NCI-H2196 treated with DMSO at 0.1 percent for 48 hours (cell line): ENCODE data around the gene KANSL3.

ENCODE experiments used
- DNase-seq: peaks from one replicate; lab custom pipeline; 2025; ENCODE audit not compliant: unreplicated experiment; lab: John Stamatoyannopoulos, UW

Gene KANSL3

GRCh38 chr2:96608469-96609455 lies 29.4 kb downstream of the KANSL3 start:
- no peak for DNase-seq

DNA sequence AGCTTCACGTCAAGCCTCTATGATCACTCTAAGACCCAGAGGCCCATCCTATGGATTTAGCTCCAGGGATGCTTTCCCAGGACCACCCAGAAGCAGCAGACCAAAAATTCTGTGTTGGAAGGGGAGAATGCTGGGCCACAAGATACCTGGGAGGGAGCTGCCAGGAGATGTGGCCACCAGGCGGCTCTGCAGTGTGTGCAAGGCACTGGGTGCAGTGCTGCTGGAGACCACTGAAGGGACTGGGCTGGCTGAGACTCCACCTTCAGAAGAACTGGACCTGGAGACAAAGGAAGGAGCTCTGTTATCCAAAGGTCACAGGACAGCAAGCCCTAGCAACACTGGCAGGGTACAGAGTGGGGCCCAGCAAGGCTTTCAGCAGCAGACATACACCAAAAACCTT lies 34.0 kb downstream of the KANSL3 start:
- DNase-seq = no peak

GRCh38 chr2:96602330-96602823 lies 35.7 kb downstream of the KANSL3 start:
- DNase-seq = no peak

DNA sequence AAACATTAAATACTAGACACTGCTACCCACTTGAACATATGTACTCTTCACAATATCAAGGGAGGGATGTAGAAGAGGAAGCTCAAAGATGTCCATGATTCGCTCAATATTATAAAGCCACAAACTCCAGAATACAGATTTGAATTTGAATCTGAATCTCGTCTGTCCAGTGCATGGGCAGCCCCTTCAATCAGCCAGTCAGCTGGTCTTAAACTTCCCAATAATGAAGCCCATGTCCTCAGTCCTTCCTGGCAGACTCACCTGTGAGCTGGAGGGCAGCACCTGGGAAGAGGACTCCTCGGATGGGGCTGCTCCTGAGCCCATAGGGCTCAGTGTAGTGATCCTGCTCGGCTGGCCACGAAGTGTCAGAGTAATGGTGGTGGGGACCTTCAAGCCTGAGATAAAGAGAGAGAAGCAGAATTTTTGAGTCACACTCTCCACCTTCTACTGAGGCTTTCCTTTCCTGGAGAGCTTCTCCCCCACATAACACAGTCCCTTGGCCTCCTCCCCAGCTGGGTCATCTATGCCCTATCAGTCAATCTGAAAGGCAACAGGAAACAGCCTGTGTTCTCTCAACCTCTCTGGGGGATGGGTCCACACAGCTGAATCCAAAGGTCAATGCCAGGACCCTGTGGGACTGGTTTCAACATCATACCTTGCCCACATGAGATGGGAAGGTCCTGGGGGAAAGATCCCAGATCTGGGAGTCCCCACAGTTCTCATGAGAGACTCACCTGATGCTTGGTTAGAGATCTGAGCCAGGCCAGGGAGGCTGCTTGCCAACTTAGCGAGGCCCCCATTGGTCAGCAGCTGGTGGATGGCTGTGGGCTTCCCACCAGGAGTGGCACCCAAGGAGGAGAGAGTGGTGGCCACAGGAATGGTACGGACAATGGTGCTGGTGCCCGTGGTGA lies 36.5 kb downstream of the KANSL3 start:
- no peak for DNase-seq

GRCh38 chr2:96599941-96600340 lies 38.2 kb downstream of the KANSL3 start:
- no peak for DNase-seq

- no peak for DNase-seq
These were observed 41.5 kb downstream of the KANSL3 start for GRCh38 chr2:96596596-96596995.

GRCh38 chr2:96594691-96595152 lies 43.4 kb downstream of the KANSL3 start:
- no peak for DNase-seq

DNA sequence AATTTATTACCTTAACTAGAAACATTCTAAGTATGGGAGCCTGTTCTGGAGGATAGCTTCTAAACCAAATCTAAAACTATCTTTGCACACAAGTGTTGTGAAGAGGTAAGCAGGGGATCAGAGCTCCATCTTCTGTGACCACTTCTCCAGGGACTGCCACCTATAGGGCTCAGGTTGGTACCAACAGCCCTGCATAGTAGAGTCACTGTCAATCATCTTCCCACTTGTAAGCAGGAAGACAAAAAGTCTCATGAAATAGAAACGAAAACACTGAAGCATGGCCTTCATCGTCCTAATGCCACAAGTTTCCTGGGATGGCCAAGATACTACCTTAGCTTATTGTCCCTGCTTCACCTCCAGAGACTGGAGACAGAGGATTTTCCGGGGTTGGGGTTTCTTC lies 43.8 kb downstream of the KANSL3 start:
- no peak for DNase-seq

- DNase-seq = no peak
These were observed 46.6 kb downstream of the KANSL3 start for GRCh38 chr2:96591494-96591893.

DNA sequence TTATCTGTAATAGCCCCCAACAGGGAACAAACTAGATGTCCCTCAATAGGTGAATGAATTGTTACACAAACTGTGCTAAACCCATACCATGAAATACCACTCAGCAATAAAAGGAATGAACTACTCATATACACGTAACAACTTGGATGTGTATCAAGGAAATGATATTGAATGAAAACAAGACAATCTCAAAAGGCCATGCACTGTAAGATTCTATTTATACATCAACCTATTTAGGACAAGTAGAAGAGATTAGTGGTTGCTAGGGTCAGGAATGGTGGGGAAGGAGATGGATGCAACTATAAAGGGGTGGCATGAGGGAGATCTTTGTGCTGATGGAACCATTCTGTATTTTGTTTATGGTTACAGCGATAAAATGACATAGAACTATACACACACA lies 47.1 kb downstream of the KANSL3 start:
- DNase-seq = no peak

DNA sequence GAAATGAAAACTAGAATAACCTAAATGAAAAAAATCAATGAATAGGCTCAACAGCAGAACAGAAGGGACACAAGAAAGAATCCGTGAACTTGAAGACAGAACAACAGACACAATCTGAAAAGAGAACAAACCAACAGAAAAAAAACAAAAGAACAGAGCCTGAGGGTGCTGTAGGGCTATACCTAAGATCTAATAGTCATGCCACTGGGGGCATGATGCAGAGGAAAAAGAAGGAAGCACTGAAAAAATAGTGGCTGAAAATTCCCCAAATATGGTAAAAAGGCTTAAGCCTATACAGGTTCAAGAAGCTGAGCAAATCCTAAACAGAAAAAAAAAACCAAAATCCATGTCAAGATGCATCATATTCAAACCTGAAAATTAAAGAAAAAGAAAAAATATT lies 50.3 kb downstream of the KANSL3 start:
- DNase-seq = no peak

- no peak for DNase-seq
These were observed 54.1 kb downstream of the KANSL3 start for GRCh38 chr2:96584017-96584416.

GRCh38 chr2:96580771-96581170 lies 57.3 kb downstream of the KANSL3 start:
- DNase-seq = no peak

DNA sequence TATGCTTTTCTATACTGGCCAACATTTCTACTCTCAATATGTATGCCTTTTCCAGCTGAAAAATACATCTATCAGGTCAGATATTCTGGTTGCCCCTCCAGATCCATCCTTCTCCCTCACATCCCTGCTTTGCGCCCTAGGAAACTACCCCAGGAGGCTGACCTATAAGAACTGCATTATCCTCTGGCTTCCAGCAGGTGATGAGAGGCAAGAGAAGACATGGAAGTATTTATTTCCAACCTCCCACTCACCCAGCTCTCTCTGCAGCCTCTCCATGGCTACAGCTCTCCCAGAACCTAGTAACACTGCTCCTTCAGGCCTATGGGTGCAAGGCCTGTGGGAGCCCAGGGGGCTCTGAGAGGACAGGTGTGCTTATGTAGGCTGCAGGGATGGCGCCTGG lies 58.7 kb downstream of the KANSL3 start:
- DNase-seq = no peak

DNA sequence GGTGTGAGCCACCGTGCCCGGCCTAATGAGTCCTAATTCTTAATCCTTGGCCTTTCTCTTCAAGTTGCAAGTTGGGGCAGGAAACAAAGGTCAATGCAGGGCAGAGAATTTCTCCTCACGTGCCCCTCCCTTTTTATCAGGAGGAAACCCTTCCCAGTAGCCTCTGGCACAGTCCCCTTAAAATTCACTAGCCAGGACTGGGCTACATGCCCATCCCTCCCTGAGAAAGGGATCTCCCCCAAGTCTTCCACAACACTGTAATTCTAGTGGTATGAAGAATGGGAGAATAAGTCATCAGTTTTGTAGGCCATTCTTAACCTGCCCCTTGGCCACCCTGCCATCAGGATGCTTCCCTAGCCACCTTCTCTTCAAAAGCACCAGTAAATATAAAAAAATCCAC lies 59.4 kb downstream of the KANSL3 start:
- no peak for DNase-seq

GRCh38 chr2:96577501-96577900 lies 60.6 kb downstream of the KANSL3 start:
- DNase-seq = no peak

DNA sequence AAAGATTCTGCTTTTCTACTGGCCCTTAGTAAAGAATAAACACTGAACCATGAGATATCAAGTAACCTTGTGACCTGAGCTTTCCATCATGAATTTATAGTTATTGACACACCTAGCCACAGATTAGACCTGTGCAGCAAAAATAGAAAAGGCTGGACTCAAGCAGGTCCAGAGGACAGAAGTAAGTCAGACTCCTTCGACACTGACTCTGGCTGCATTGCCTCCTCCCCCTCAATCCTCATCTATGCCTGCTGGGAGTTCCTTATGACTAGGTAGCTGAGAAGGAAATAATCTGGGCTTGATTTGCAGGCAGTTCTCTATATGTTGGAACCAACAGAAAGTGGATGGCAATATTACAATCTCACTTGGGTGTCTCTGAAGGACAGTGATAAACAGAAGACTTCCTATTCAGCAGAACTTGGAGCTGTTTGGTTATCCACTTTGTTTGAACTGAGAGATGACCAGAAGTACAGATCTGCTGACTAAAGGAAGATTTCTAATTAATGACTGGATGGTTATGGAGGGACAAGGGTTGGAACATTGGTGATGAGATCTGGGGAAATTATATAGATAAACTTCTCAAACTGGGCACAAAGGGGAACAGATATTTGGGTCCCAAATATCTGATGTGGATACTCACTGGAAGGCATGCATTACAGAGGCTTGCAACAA lies 62.2 kb downstream of the KANSL3 start:
- no peak for DNase-seq

DNA sequence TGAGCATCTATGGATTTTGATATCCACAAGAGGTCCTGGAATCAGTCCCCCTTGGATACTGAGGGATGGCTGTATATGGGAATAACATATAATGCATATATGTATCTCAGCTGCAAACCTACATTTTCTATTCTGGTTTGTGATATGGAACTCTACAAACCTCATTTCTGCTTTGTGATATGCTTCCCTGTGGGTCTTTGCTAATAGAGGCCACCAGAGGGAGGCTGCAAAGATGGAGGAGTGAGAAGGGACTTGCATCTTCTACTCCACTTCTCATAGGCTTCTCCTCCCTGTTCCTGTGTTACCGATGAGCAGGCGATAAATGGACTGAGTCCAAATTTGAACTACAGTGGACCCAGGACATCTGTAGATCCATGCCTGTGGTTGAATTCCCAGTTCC lies 63.7 kb downstream of the KANSL3 start:
- DNase-seq = no peak

DNA sequence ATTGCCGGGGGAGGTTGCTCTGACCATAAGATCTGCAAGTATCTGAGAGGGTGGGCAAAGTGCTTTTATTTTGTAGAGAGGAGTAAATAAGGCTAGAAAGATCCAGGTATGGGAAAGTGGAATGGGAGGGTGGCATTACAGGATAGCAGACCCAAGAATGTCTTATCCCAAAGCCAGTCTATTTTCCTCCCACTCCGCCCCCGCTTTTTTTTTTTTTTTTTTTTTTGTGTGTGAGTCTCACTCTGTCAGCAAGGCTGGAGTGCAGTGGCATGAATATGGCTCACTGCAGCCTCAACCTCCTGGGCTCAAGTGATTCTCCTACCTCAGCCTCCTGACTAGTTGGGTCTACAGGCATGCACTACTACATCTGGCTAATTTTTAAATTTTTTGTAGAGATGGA lies 70.0 kb downstream of the KANSL3 start:
- DNase-seq = no peak

- DNase-seq = no peak
These were observed 73.0 kb downstream of the KANSL3 start for GRCh38 chr2:96565111-96565510.

GRCh38 chr2:96564563-96564962 lies 73.5 kb downstream of the KANSL3 start:
- no peak for DNase-seq
